Stimulated activated CD4-positive, alpha-beta T cell treated with anti-CD3 and anti-CD28 coated beads, TNF-alpha, amount 100 ng/mL, for 1 hour (primary cell): Measurements from ENCODE around the gene PDILT.
"Not testable (repeated sequence)": the region's sequence is repeated elsewhere in the genome, so short reads cannot be mapped to it uniquely, and the experiment has no call there.

ENCODE experiments used
- DNase-seq, 3 donors: peaks; one replicate each; pipeline ENCODE4 v3.0.0-alpha.2; 2020; ENCODE audit warnings: low read depth in 3 of 3, low spot score in 1 of 3

Gene PDILT

GRCh38 chr16:20404637-20405036 lies at the start of gene PDILT:
PDILT (minus strand) TSS chr16:20404737; CDS start chr16:20399300, 5,437 bp downstream.
- no peak for DNase-seq

- DNase-seq, result not testable (repeated sequence)
These were observed 49.1 kb upstream of the PDILT start for GRCh38 chr16:20453633-20454032.

GRCh38 chr16:20451364-20451763 lies 46.8 kb upstream of the PDILT start, which contains the start of gene ACSM2A:
ACSM2A (plus strand) TSS chr16:20451521; CDS start chr16:20460115, 8,594 bp downstream.
- not testable (repeated sequence) for DNase-seq

GRCh38 chr16:20446652-20447393 lies 42.3 kb upstream of the PDILT start:
- not testable (repeated sequence) for DNase-seq

- not testable (repeated sequence) for DNase-seq
These were observed 37.3 kb upstream of the PDILT start for GRCh38 chr16:20441859-20442258.

- no peak for DNase-seq
These were observed 36.7 kb upstream of the PDILT start for GRCh38 chr16:20441191-20441590.

- not testable (repeated sequence) for DNase-seq
These were observed 36.2 kb upstream of the PDILT start for GRCh38 chr16:20440731-20441130.

GRCh38 chr16:20439820-20440231 lies 35.3 kb upstream of the PDILT start:
- DNase-seq, result not testable (repeated sequence)

GRCh38 chr16:20438950-20439349 lies 34.4 kb upstream of the PDILT start:
- DNase-seq, result not testable (repeated sequence)

GRCh38 chr16:20430948-20431347 lies 26.4 kb upstream of the PDILT start:
- no peak for DNase-seq

GRCh38 chr16:20430480-20430879 lies 25.9 kb upstream of the PDILT start:
- not testable (repeated sequence) for DNase-seq

- DNase-seq, result not testable (repeated sequence)
These were observed 25.0 kb upstream of the PDILT start for GRCh38 chr16:20429499-20429898.

- DNase-seq, result not testable (repeated sequence)
These were observed 22.9 kb upstream of the PDILT start for GRCh38 chr16:20427401-20427797.

GRCh38 chr16:20424129-20424866 lies 19.8 kb upstream of the PDILT start:
- no peak for DNase-seq

- DNase-seq, result not testable (repeated sequence)
These were observed 19.2 kb upstream of the PDILT start for GRCh38 chr16:20423772-20424128.

GRCh38 chr16:20421748-20422147 lies 17.2 kb upstream of the PDILT start:
- not testable (repeated sequence) for DNase-seq

- not testable (repeated sequence) for DNase-seq
These were observed 14.6 kb upstream of the PDILT start for GRCh38 chr16:20419093-20419492.

- no peak for DNase-seq
These were observed 11.0 kb upstream of the PDILT start for GRCh38 chr16:20415541-20415940.

- DNase-seq, result no peak
These were observed 6.5 kb upstream of the PDILT start for GRCh38 chr16:20411055-20411454.

- no peak for DNase-seq
These were observed 5.7 kb upstream of the PDILT start for GRCh38 chr16:20410121-20410723.

- no peak for DNase-seq
These were observed 5.0 kb upstream of the PDILT start, which contains the start of gene ACSM5 for GRCh38 chr16:20409398-20410120. ACSM5 (plus strand) TSS chr16:20409534; CDS start chr16:20411485, 1,951 bp downstream.
